Measurements from ENCODE around the gene LMOD3.

LMOD3 gene

DNA sequence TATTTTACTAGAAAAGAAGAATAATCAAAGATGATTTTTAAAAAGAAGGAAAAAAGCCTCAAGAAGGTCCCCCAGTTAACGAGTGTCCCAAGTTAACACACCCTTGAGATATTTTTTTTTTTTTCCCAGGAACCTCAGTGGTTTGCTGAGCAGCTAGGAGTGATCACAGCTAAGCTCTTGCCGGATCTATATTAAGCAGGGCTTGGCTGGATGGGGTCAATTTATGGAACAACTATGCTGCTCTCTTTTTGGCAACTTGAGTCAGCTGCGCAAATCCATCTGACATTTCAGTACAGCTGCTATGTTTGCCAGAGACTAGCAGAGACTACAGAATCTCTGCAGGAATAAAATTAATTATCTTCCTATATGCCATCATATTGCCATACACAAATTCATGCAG lies at the start of gene LMOD3:
Gene LMOD3 (minus strand): TSS at position 193 of the 400 bp plus-strand sequence. CDS start 209 bp downstream, outside the sequence.
- no peak within 1 kb of the TSS for H3K4me3 ChIP-seq (ENCODE audit: low read length)
- no peaks in the 10 kb centered on the region for H3K4me1 ChIP-seq (ENCODE audit: control insufficient read depth, insufficient read depth, low read length)
- H3K9ac ChIP-seq (ENCODE audit: low read length): no peak within 1 kb of the TSS
- H3K36me3 ChIP-seq (ENCODE audit: control insufficient read depth, insufficient read depth, low read length): no peaks in the 10 kb centered on the region
- no peak within 1 kb of the TSS for H3K27ac ChIP-seq (ENCODE audit: low read depth, low read length)
- H3K27me3 ChIP-seq (ENCODE audit: control insufficient read depth, insufficient read depth, low read length): no peaks in the 10 kb centered on the region

DNA sequence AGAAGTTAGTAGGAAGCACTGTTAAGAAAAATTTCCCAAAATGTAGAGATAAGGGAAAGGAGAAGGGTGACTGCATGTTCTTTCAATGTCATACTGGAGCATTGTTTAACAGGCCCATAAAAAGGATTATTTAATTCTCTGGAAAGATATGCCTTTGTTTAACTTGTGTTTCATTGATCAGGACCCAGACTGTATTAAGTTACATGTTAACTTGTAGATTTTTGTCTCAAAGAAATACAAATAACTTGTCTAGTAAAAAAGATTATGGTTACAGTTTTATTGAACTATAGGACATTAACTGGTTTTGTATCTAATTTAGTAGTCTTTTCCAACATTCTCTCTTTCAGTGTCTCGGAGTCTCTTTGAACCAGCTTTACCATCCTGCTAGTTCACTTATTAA lies 49.7 kb upstream of the LMOD3 start:
- H3K27me3 ChIP-seq (ENCODE audit: control insufficient read depth, insufficient read depth, low read length): no peaks in the 10 kb centered on the region
- no peak overlapping the region for H3K27ac ChIP-seq (ENCODE audit: low read depth, low read length)
- H3K4me3 ChIP-seq (ENCODE audit: low read length): no peak overlapping the region
- no peaks in the 10 kb centered on the region for H3K4me1 ChIP-seq (ENCODE audit: control insufficient read depth, insufficient read depth, low read length)
- H3K9ac ChIP-seq (ENCODE audit: low read length): no peak overlapping the region
- no peaks in the 10 kb centered on the region for H3K36me3 ChIP-seq (ENCODE audit: control insufficient read depth, insufficient read depth, low read length)

DNA sequence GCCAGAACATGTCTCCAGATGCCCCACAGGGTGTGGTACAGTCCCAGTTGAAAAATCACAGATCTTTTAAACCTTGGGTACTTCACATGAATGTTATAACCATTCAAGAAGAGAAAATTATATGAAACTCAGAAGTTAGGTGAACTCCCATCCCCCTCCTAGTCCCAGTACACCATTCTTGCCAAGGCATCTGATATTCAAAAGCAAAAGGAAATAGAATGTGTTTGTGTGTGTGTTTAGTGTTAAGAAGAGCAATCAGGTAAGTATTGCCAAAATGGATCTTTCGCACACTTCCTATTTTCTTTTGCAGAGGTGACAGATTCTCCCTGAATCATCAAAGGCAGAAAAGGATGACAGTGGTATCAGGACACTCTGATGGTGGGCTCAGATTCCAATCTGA lies 44.1 kb upstream of the LMOD3 start:
- Histone ChIP-seq H3K9ac (ENCODE audit: low read length) (no peak overlapping the region), H3K4me1 (ENCODE audit: control insufficient read depth, insufficient read depth, low read length) (no peaks in the 10 kb centered on the region), H3K27me3 (ENCODE audit: control insufficient read depth, insufficient read depth, low read length) (no peaks in the 10 kb centered on the region), H3K36me3 (ENCODE audit: control insufficient read depth, insufficient read depth, low read length) (no peaks in the 10 kb centered on the region), H3K4me3 (ENCODE audit: low read length) (no peak overlapping the region), H3K27ac (ENCODE audit: low read depth, low read length) (no peak overlapping the region)

DNA sequence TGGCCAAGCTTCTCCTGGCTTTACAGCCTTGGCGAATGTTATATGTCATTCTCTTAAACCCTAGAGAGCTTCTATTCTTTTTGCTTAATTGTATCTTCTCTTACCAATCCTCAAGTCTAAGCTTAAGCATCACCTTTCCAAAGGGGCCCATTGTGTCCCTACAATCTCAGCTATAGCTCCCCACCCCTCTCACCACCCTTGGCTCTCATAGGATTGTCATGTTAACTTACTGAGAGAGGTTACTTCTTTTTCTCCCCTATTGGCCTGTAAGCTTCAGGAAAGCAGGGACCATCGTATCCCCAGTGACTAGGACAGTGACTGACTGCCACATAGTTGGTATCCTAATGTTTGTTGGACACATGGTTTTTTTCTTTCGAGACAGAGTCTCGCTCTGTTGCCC lies 43.3 kb upstream of the LMOD3 start:
- Histone ChIP-seq H3K27ac (ENCODE audit: low read depth, low read length) (no peak overlapping the region), H3K4me1 (ENCODE audit: control insufficient read depth, insufficient read depth, low read length) (no peaks in the 10 kb centered on the region)

DNA sequence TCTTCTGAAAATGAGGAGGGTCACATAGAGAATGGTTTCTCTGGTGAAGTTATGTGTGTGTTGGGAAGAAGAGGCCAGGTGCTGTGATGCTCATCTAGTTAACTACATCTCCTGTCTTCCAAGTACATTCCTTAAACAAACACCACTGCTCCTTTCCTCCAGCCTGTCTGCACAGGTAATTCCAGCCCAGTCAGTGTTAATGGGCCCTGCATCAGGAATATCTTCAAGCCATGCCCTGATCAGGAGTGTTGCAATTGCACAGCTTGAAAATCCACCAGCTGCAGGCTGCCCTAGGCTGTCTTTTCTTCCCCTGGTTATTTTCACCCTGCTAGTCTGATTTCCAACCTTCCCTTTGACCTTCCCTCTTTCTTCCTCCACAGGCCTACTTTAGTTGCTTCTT lies 41.9 kb upstream of the LMOD3 start:
- Histone ChIP-seq H3K9ac (ENCODE audit: low read length) (no peak overlapping the region), H3K27me3 (ENCODE audit: control insufficient read depth, insufficient read depth, low read length) (no peaks in the 10 kb centered on the region), H3K36me3 (ENCODE audit: control insufficient read depth, insufficient read depth, low read length) (no peaks in the 10 kb centered on the region), H3K4me3 (ENCODE audit: low read length) (no peak overlapping the region), H3K27ac (ENCODE audit: low read depth, low read length) (no peak overlapping the region), H3K4me1 (ENCODE audit: control insufficient read depth, insufficient read depth, low read length) (no peaks in the 10 kb centered on the region)

More for the DNA sequence above, 43.3 kb upstream of the LMOD3 start:
- no peak overlapping the region for H3K9ac ChIP-seq (ENCODE audit: low read length)
- H3K27me3 ChIP-seq (ENCODE audit: control insufficient read depth, insufficient read depth, low read length): no peaks in the 10 kb centered on the region
- H3K36me3 ChIP-seq (ENCODE audit: control insufficient read depth, insufficient read depth, low read length): no peaks in the 10 kb centered on the region
- no peak overlapping the region for H3K4me3 ChIP-seq (ENCODE audit: low read length)

DNA sequence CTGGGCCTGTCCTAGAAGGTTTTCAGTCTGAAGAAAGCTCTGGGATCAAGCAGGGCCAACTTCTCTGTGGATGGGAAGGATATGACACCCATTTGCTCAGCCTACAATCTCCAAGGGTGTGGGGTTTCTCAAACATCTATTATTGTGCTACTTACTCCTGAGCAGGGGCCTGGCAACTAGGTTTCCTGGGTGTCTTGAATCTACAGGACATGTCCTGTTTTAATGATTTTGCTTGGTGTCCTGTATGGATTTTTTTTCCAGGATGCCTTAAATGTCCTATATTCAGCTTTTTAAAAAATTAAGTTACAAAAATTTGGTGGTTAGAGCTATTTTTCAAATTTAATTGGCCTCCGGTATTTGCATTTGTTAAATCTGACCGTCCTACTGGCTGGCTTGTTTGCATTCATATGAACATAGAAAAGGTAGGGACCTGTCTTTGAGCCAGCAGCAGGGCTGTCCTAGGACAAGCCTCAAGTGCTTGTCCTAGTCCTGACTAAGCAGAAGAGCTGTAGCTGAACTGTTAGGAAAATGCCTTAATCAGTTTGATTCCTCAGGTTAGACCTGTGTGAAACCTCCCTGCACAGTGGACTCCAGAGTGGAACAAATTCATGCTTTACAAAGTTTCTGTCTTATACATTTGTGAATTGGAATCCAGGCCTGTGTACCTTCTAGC lies 40.0 kb upstream of the LMOD3 start:
- Histone ChIP-seq H3K27ac (ENCODE audit: low read depth, low read length) (no peak overlapping the region), H3K27me3 (ENCODE audit: control insufficient read depth, insufficient read depth, low read length) (no peaks in the 10 kb centered on the region), H3K9ac (ENCODE audit: low read length) (no peak overlapping the region), H3K4me1 (ENCODE audit: control insufficient read depth, insufficient read depth, low read length) (no peaks in the 10 kb centered on the region), H3K36me3 (ENCODE audit: control insufficient read depth, insufficient read depth, low read length) (no peaks in the 10 kb centered on the region), H3K4me3 (ENCODE audit: low read length) (no peak overlapping the region)

DNA sequence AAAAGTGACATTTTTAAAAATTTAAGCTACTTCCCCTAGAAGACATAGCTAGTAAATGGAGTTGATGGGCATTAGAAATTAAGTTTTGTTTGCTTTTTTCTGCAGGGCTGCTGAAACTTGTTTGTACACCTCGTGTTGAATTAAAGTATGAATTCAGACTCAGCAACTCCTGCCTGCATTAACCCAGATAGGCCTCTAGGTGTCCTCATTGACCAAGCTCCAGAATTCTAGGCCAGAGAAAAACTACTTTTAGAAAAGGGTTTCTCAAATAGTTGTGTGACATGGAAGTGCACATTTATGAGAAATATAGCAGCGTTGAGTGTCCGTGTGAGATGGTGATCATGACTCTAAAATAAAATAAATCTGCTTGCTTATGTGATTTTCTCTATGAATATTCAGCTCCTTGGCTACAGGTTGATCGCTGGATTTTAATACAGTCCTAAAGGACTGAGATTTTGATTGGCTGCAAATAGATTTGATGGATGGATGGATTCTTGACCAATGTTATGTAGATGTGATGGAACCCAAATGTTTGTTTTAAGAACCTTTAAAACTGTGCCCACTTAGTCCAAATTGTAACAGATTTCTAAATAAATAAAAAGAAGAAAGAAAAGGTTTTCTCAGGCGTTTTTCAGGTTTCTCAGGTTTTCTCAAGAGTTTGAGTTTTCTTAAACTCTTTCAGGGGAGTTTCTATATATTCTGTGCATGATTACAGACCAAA lies 39.4 kb upstream of the LMOD3 start:
- H3K27me3 ChIP-seq (ENCODE audit: control insufficient read depth, insufficient read depth, low read length): no peaks in the 10 kb centered on the region
- no peaks in the 10 kb centered on the region for H3K36me3 ChIP-seq (ENCODE audit: control insufficient read depth, insufficient read depth, low read length)
- no peak overlapping the region for H3K27ac ChIP-seq (ENCODE audit: low read depth, low read length)
- no peak overlapping the region for H3K4me3 ChIP-seq (ENCODE audit: low read length)
- H3K9ac ChIP-seq (ENCODE audit: low read length): no peak overlapping the region
- no peaks in the 10 kb centered on the region for H3K4me1 ChIP-seq (ENCODE audit: control insufficient read depth, insufficient read depth, low read length)

DNA sequence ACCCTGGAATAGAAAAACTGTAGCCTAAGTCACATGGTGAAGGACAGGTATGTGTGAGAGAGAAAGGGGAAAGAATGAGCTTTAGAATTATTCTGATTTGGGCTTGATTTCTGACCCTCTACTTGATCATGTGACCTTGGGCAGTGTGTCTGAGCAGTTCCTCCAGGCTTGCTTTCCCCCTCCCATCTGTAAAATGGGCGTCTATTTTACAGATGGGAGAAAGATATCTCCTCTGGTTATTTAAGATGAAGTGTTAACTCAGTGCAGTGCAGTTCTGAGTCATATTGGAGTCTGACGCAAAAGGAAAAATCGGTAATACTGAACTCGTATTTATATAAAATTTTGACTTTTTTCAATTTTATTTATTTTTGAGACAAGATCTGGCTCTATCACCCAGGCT lies 38.1 kb upstream of the LMOD3 start:
- no peak overlapping the region for H3K27ac ChIP-seq (ENCODE audit: low read depth, low read length)
- H3K27me3 ChIP-seq (ENCODE audit: control insufficient read depth, insufficient read depth, low read length): no peaks in the 10 kb centered on the region
- no peak overlapping the region for H3K9ac ChIP-seq (ENCODE audit: low read length)
- H3K4me1 ChIP-seq (ENCODE audit: control insufficient read depth, insufficient read depth, low read length): no peaks in the 10 kb centered on the region
- no peak overlapping the region for H3K4me3 ChIP-seq (ENCODE audit: low read length)
- no peaks in the 10 kb centered on the region for H3K36me3 ChIP-seq (ENCODE audit: control insufficient read depth, insufficient read depth, low read length)

DNA sequence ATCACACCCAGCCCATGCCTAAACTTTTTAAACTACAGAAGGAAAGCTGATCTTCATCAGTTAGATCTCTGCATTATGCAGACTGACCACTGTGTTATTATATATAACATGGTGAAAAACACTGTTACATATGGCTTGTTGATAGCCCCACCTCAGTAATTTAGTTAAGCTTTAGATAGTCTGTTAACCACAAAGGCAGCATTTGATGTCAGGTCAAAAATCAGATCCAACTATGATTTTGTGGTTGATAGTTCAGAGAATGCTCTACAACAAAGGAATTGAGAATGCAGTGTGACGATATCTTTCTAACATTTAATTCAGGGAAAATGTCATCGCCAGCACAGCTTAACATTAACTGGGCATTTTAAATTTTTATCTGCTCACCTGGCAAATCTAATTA lies 37.7 kb upstream of the LMOD3 start:
- no peak overlapping the region for H3K27ac ChIP-seq (ENCODE audit: low read depth, low read length)
- no peaks in the 10 kb centered on the region for H3K27me3 ChIP-seq (ENCODE audit: control insufficient read depth, insufficient read depth, low read length)
- H3K9ac ChIP-seq (ENCODE audit: low read length): no peak overlapping the region
- H3K4me3 ChIP-seq (ENCODE audit: low read length): no peak overlapping the region
- H3K36me3 ChIP-seq (ENCODE audit: control insufficient read depth, insufficient read depth, low read length): no peaks in the 10 kb centered on the region
- no peaks in the 10 kb centered on the region for H3K4me1 ChIP-seq (ENCODE audit: control insufficient read depth, insufficient read depth, low read length)

DNA sequence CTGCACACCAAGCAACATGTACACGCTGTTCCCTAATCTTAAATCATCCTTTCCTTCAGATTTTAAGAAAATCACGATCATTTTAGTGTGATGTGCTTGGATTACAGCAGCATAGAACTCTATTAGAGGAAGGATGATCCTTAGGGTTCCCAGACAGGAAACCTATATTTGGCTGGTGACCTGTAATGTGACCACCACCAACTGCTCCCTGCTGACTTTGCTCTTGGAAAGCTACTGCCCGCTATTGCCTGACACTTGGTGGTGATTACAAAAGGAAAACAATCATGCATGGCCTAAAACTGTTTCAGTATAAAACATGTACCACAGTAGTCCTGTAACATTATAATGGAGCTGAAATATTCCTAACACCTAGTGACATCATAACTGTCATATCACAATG lies 27.2 kb upstream of the LMOD3 start:
- H3K4me3 ChIP-seq (ENCODE audit: low read length): no peak overlapping the region
- H3K27me3 ChIP-seq (ENCODE audit: control insufficient read depth, insufficient read depth, low read length): no peaks in the 10 kb centered on the region
- no peaks in the 10 kb centered on the region for H3K36me3 ChIP-seq (ENCODE audit: control insufficient read depth, insufficient read depth, low read length)
- no peaks in the 10 kb centered on the region for H3K4me1 ChIP-seq (ENCODE audit: control insufficient read depth, insufficient read depth, low read length)
- no peak overlapping the region for H3K27ac ChIP-seq (ENCODE audit: low read depth, low read length)
- no peak overlapping the region for H3K9ac ChIP-seq (ENCODE audit: low read length)

DNA sequence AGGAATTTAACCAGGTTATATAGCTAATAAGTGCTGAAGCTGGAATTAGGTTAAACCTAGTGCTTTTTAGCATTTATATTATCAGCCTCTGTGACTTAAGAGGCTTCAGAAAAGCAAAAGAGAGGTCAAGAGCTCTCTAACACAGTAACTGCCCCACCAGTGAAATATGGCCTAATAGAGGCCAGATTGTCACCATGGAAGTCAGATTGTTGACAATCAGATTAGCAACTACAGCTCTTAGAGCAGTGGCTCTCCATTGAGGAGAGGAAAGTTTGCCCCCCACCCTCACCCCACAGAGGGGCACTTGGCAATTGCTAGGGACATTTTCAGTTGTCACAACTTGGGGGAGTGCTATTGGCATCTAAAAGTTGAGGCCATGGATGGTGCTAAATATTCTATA lies 23.3 kb upstream of the LMOD3 start:
- no peaks in the 10 kb centered on the region for H3K4me1 ChIP-seq (ENCODE audit: control insufficient read depth, insufficient read depth, low read length)
- no peak overlapping the region for H3K9ac ChIP-seq (ENCODE audit: low read length)
- H3K36me3 ChIP-seq (ENCODE audit: control insufficient read depth, insufficient read depth, low read length): no peaks in the 10 kb centered on the region
- no peak overlapping the region for H3K4me3 ChIP-seq (ENCODE audit: low read length)
- H3K27me3 ChIP-seq (ENCODE audit: control insufficient read depth, insufficient read depth, low read length): no peaks in the 10 kb centered on the region
- no peak overlapping the region for H3K27ac ChIP-seq (ENCODE audit: low read depth, low read length)

DNA sequence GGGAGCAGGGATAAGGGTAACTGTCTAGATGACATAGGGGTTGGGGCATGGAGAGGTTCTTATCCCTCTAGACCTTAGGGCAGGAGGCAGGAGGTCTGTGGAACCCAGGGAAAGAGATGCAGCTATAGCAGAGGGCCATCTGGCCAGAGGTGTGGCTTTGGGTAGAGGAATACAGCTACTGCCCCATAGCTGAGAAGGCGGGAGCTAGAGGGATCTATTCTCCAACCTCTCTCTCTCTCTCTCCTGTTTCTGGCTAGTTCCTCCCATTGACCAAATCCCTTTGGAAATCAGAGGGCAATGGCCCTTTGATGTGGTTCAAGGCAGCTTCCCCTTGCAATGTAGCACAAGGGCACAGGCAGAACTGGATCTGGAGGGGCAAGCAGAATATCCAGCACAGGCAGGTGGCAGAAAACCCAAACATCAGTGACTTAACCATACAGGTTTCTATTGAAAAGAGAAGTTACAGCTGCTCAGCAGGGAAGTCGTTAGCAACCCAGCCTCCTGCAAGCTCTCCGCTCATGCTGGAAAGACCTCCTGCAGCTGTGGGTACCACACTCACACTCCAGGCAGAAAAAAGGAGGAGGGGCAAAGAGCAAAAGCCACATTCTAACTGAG lies 22.3 kb upstream of the LMOD3 start:
- no peak overlapping the region for H3K4me3 ChIP-seq (ENCODE audit: low read length)
- no peaks in the 10 kb centered on the region for H3K4me1 ChIP-seq (ENCODE audit: control insufficient read depth, insufficient read depth, low read length)
- H3K36me3 ChIP-seq (ENCODE audit: control insufficient read depth, insufficient read depth, low read length): no peaks in the 10 kb centered on the region
- no peak overlapping the region for H3K27ac ChIP-seq (ENCODE audit: low read depth, low read length)
- H3K9ac ChIP-seq (ENCODE audit: low read length): no peak overlapping the region
- H3K27me3 ChIP-seq (ENCODE audit: control insufficient read depth, insufficient read depth, low read length): no peaks in the 10 kb centered on the region

DNA sequence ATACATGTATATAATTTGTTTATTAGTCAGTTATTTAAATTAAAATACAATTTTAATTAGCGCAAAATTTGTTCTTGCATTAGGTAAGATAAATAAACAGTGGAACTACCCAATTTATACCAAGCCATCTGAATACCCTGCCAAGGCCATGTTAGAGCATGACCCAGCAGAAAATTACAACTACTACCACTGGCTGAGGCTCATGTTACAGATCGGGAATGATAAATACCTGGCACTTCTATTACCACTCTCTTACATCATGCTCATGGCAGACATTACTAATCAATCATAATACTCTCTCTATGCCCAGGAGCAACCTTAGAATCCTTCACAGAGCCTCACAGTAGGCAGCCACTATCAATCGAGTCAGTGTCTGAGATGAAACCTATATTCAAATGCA lies 21.2 kb upstream of the LMOD3 start:
- H3K9ac ChIP-seq (ENCODE audit: low read length): no peak overlapping the region
- H3K27me3 ChIP-seq (ENCODE audit: control insufficient read depth, insufficient read depth, low read length): no peaks in the 10 kb centered on the region
- no peak overlapping the region for H3K4me3 ChIP-seq (ENCODE audit: low read length)
- H3K36me3 ChIP-seq (ENCODE audit: control insufficient read depth, insufficient read depth, low read length): no peaks in the 10 kb centered on the region
- no peak overlapping the region for H3K27ac ChIP-seq (ENCODE audit: low read depth, low read length)
- no peaks in the 10 kb centered on the region for H3K4me1 ChIP-seq (ENCODE audit: control insufficient read depth, insufficient read depth, low read length)

All from rectal smooth muscle tissue (tissue), 1 donor.